GM19035 (cell line): Measurements from ENCODE around the gene ZKSCAN2.

Experiments used
- ATAC-seq: cut with Tn5 transposase; IDR thresholded peaks from one replicate; pipeline ENCODE4 v1.9.1; 2021; ENCODE audit not compliant: unreplicated experiment

ZKSCAN2 gene

GRCh38 chr16:25224731-25225319 is 32.8 kb downstream of the ZKSCAN2 start:
- ATAC-seq, result no peak

GRCh38 chr16:25223964-25224363 is 33.7 kb downstream of the ZKSCAN2 start:
- ATAC-seq, result no peak

- no peak for ATAC-seq
Measured at GRCh38 chr16:25222959-25223358, 34.7 kb downstream of the ZKSCAN2 start.

GRCh38 chr16:25219070-25219737 is 38.4 kb downstream of the ZKSCAN2 start:
- ATAC-seq, result no peak

- ATAC-seq, result no peak
Measured at GRCh38 chr16:25217921-25218320, 39.7 kb downstream of the ZKSCAN2 start.

- no peak for ATAC-seq
Measured at GRCh38 chr16:25217112-25217511, 40.5 kb downstream of the ZKSCAN2 start.

- no peak for ATAC-seq
Measured at GRCh38 chr16:25213709-25214397, 43.8 kb downstream of the ZKSCAN2 start.

GRCh38 chr16:25212636-25213035 is 45.0 kb downstream of the ZKSCAN2 start:
- no peak for ATAC-seq

- ATAC-seq, result no peak
Measured at GRCh38 chr16:25210758-25211157, 46.9 kb downstream of the ZKSCAN2 start.

GRCh38 chr16:25199457-25199856 is 58.2 kb downstream of the ZKSCAN2 start:
- ATAC-seq, result no peak

- no peak for ATAC-seq
Measured at GRCh38 chr16:25198021-25198420, 59.6 kb downstream of the ZKSCAN2 start.

- no peak for ATAC-seq
Measured at GRCh38 chr16:25194273-25194878, 63.3 kb downstream of the ZKSCAN2 start.

- no peak for ATAC-seq
Measured at GRCh38 chr16:25192096-25192495, 65.5 kb downstream of the ZKSCAN2 start.

GRCh38 chr16:25189305-25189704 is 68.3 kb downstream of the ZKSCAN2 start:
- ATAC-seq, result no peak

GRCh38 chr16:25187491-25187795 is 70.2 kb downstream of the ZKSCAN2 start:
- ATAC-seq, result no peak
